ENCODE measurements around the gene CYP27C1. TPM values are rescaled to one million over a fixed set of nuclear protein-coding genes. Genes with fewer than 3 reads are reported as not detected.

The CYP27C1 gene
- polyA plus RNA-seq, 1 donor (not counting 4 experiments of a cell fraction or from before 2014, with no cell fraction given): 6.1 TPM

DNA sequence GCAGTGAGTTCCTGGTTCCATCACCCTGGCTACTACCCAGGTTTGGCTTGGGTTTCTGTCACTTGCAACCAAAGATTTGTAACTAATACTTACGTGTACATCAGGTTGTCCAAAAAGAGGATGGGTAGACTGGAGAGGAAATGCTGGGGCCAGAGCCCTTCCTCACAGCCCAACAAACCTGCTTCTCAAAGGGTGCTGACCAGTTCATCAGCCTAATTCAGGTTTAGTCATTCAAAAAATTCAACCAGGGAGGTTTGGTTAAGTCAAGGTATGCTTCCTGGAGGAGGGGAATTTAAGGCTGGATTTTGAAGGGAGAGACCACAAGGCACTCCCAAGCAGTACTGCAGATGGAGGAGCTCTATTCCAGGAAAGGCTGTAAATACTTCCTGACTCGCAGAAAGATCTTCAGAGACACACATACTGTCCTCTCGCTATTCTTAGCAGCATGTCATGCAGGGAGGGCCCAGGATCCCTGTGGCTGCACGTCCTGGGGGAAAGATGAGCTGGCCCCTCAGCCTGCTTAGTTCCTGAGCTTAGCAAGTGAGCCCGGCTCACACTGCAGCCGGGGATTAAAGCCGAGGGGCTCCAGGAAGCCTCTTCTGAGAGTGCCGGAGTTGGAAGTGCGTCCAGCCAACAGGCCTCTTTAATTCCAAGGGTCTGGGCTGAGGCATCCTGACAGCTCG, 73.1 kb downstream of the CYP27C1 start:
- H2AFZ ChIP-seq (ENCODE audit: control insufficient read depth, low read length): no peak overlapping the region
- FAIRE-seq (peak; percentile 44), DNase-seq (ENCODE audit: low read depth, low spot score) (no peak)

DNA sequence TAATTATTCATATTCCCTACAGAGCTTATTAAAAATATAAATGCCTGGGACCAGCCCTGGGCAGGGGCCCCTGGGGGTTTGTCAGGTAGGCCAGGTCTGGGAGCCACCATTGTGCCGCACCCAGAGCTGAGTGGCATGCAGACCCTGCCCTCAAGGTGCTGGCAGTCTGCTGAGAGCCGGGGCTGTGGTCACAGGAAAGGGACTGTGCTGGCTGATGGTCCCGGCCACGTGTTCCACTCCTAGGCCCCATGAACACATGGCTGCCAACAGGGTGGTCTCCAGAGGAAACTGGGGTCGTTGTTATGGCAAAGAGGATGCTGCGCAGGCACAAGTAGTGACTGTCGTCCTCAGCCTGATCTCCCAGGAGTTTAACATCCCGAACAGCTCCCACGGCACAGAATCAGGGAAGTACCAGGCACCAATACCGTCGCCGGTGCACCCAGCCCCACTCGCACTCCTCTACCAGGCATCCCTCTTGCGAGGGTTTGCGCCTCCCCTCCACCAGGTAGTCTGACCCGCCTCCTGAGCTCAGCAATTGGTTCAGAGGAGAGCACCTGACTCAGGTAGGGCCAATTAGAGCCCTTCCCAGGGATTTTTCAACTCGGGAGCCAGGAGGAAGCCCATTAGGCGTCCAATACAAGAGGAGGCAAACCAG, 73.9 kb downstream of the CYP27C1 start:
- no peaks in the 10 kb centered on the region for H4K20me1 ChIP-seq (ENCODE audit: control insufficient read depth, extremely low read depth, insufficient read depth, low read length)
- H3K4me3 ChIP-seq (ENCODE audit: control insufficient read depth in 2 of 3, extremely low read depth in 1 of 3, insufficient read depth in 2 of 3, low read depth in 1 of 3, low read length in 3 of 3): no peak overlapping the region
- H3K4me1 ChIP-seq (ENCODE audit: control insufficient read depth, extremely low read depth, insufficient read depth, low read length): peaks cover 32% of the 10 kb centered on the region
- no peak overlapping the region for H3K27ac ChIP-seq (ENCODE audit: control insufficient read depth, insufficient read depth, low read length)
- no peaks in the 10 kb centered on the region for H3K79me2 ChIP-seq (ENCODE audit: control insufficient read depth, insufficient read depth, low read length)
- TF ChIP-seq EZH2 (IDR thresholded peaks at IDR 0.05; ENCODE audit: low read length) (no peak), CTCF (optimal IDR thresholded peaks at IDR 0.05 in 1 of 3, IDR thresholded peaks at IDR 0.05 in 1 of 3, conservative IDR thresholded peaks at IDR 0.05 in 1 of 3; ENCODE audit: extremely low read depth in 1 of 3, insufficient read depth in 2 of 3, low read length in 3 of 3) (no peak)
- H3K27me3 ChIP-seq (ENCODE audit: control insufficient read depth, extremely low read depth, insufficient read depth, low read length): no peaks in the 10 kb centered on the region
- dilution Hi-C loops (cut with MboI; ENCODE audit: extremely low pct_ligation_motif_present, low sequenced_read_pairs): no loop called here
- H2AFZ ChIP-seq (ENCODE audit: control insufficient read depth, low read length): no peak overlapping the region
- H3K9ac ChIP-seq (ENCODE audit: control insufficient read depth, extremely low read depth, insufficient read depth, low read length): no peak overlapping the region
- DNase-seq (ENCODE audit: low read depth, low spot score) (no peak), FAIRE-seq (no peak)
- no peaks in the 10 kb centered on the region for H3K9me1 ChIP-seq (ENCODE audit: control insufficient read depth, extremely low read depth, insufficient read depth, low read length)
- no peak overlapping the region for H3K4me2 ChIP-seq (ENCODE audit: control insufficient read depth, extremely low read depth, insufficient read depth, low read depth, low read length)
- no peaks in the 10 kb centered on the region for H3K36me3 ChIP-seq (ENCODE audit: control insufficient read depth in 2 of 2, extremely low read depth in 1 of 2, insufficient read depth in 2 of 2, low read length in 2 of 2)
- H3K9me3 ChIP-seq (ENCODE audit: control insufficient read depth, low read depth, low read length): no peaks in the 10 kb centered on the region

More for the DNA sequence above, 73.1 kb downstream of the CYP27C1 start:
- Histone ChIP-seq H3K27ac (ENCODE audit: control insufficient read depth, insufficient read depth, low read length) (no peak overlapping the region), H3K4me3 (ENCODE audit: control insufficient read depth in 2 of 3, extremely low read depth in 1 of 3, insufficient read depth in 2 of 3, low read depth in 1 of 3, low read length in 3 of 3) (no peak overlapping the region), H3K4me1 (ENCODE audit: control insufficient read depth, extremely low read depth, insufficient read depth, low read length) (peaks cover 32% of the 10 kb centered on the region), H3K4me2 (ENCODE audit: control insufficient read depth, extremely low read depth, insufficient read depth, low read depth, low read length) (no peak overlapping the region), H4K20me1 (ENCODE audit: control insufficient read depth, extremely low read depth, insufficient read depth, low read length) (no peaks in the 10 kb centered on the region), H3K9me3 (ENCODE audit: control insufficient read depth, low read depth, low read length) (no peaks in the 10 kb centered on the region), H3K9me1 (ENCODE audit: control insufficient read depth, extremely low read depth, insufficient read depth, low read length) (no peaks in the 10 kb centered on the region), H3K27me3 (ENCODE audit: control insufficient read depth, extremely low read depth, insufficient read depth, low read length) (no peaks in the 10 kb centered on the region), H3K79me2 (ENCODE audit: control insufficient read depth, insufficient read depth, low read length) (no peaks in the 10 kb centered on the region), H3K9ac (ENCODE audit: control insufficient read depth, extremely low read depth, insufficient read depth, low read length) (no peak overlapping the region), H3K36me3 (ENCODE audit: control insufficient read depth in 2 of 2, extremely low read depth in 1 of 2, insufficient read depth in 2 of 2, low read length in 2 of 2) (no peaks in the 10 kb centered on the region)
- dilution Hi-C loops (cut with MboI; ENCODE audit: extremely low pct_ligation_motif_present, low sequenced_read_pairs): no loop called here
- TF ChIP-seq CTCF (optimal IDR thresholded peaks at IDR 0.05 in 1 of 3, IDR thresholded peaks at IDR 0.05 in 1 of 3, conservative IDR thresholded peaks at IDR 0.05 in 1 of 3; ENCODE audit: extremely low read depth in 1 of 3, insufficient read depth in 2 of 3, low read length in 3 of 3) (no peak), EZH2 (IDR thresholded peaks at IDR 0.05; ENCODE audit: low read length) (no peak)
